Uterine smooth muscle cell (primary cell): Measurements from ENCODE around the gene TRIM56. TPM values are rescaled to one million over a fixed set of nuclear protein-coding genes. Genes with fewer than 3 reads are reported as not detected.

Source experiments
- total RNA-seq: library from RNA; depleted of rRNA; stranded (reverse); fragments of >200 nt; gene quantifications from 2 replicates; pipeline ENCODE4 v1.2.3, GENCODE V29; 2014

TRIM56 gene
- 21.9 and 23.0 TPM in 2 replicates for total RNA-seq

DNA sequence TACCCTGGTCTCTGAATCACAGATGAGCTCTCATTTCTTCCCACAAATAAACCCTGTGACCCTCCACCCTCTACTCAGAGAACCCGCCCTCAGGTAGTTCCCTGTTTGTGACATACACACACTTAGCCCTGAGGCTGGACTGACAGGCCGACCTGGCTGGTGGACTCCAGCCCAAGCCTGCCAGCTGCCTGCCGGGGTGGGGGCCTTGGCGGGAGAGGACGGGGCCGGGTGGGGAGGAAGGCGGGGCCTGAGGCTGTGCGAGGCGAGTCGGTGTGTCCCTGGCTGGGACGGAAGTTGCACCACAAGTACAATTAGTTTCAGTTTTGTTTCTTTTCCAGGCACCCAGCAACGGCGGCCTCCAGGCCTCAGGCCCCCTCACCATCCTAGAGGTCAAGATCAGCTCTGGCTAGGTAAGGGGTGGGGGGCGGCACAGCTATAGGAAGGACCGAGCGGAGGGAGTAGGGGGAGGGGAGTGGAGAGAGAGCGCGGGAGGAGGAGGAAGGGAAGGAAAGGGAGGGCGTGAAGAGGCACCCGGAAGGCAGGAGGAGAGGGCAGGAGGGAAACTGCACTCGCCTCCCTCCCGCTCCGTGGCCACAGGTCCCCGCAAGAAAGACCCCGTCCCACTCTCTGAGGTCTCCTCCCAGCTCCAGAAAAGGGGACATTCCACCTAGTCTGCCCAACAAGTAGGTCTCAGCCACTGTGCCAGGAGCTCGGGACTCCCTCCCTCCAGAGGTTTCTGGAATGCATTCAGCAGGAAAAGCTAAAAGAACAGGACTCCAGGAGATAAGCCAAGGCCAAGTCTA lies at the start of gene TRIM56:
TSS of gene TRIM56 (plus strand) at position 320 of the 803 bp plus-strand sequence. CDS start 1,832 bp downstream, outside the sequence.

DNA sequence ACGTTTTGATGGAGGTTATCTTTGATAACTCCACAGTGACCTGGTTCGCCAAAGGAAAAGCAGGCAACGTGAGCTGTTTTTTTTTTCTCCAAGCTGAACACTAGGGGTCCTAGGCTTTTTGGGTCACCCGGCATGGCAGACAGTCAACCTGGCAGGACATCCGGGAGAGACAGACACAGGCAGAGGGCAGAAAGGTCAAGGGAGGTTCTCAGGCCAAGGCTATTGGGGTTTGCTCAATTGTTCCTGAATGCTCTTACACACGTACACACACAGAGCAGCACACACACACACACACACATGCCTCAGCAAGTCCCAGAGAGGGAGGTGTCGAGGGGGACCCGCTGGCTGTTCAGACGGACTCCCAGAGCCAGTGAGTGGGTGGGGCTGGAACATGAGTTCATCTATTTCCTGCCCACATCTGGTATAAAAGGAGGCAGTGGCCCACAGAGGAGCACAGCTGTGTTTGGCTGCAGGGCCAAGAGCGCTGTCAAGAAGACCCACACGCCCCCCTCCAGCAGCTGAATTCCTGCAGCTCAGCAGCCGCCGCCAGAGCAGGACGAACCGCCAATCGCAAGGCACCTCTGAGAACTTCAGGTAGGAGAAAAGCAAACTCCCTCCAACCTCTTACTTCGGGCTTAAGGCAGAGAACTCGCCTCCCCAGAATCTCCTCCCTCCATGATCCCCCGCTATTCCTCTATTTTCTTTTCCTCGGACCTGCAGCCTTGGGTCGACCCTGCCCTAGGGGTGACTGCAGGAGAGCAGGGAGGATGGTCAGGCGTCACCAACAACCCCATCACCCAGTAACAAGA lies 41.6 kb downstream of the TRIM56 start, which contains the start of gene SERPINE1:
TSS of gene SERPINE1 (plus strand) at position 454 of the 809 bp plus-strand sequence. CDS start 1,290 bp downstream, outside the sequence.

Other genes starting within 250 kb of the TRIM56 start
- 10.8 and 13.5 TPM in 2 replicates for gene SLC12A9, start 232.8 kb upstream of the TRIM56 start, total RNA-seq
- gene TRIP6, start 218.1 kb upstream of the TRIM56 start, total RNA-seq: 77.8 and 79.7 TPM in 2 replicates
- gene SRRT, start 210.4 kb upstream of the TRIM56 start, total RNA-seq: 37.2 and 60.2 TPM in 2 replicates
- gene UFSP1, start 195.8 kb upstream of the TRIM56 start, total RNA-seq: 7.2 and 9.9 TPM in 2 replicates
- 0.25 TPM in 1 of 2 replicates, not detected in the other for gene ACHE, start 189.6 kb upstream of the TRIM56 start, total RNA-seq
- under 0.01 TPM in 1 of 2 replicates, not detected in the other for gene MUC3A, start 135.9 kb upstream of the TRIM56 start, total RNA-seq
- gene MUC12, start 115.9 kb upstream of the TRIM56 start, total RNA-seq: 0.37 and 0.44 TPM in 2 replicates
- gene MUC17, start 65.4 kb upstream of the TRIM56 start, total RNA-seq: under 0.01 TPM in 1 of 2 replicates, not detected in the other
- 410 and 462 TPM in 2 replicates for gene SERPINE1, start 41.6 kb downstream of the TRIM56 start, total RNA-seq
- gene AP1S1, start 69.0 kb downstream of the TRIM56 start, total RNA-seq: 201 and 213 TPM in 2 replicates
- gene VGF, start 80.1 kb downstream of the TRIM56 start, total RNA-seq: 198 and 249 TPM in 2 replicates
- gene NAT16, start 94.8 kb downstream of the TRIM56 start, total RNA-seq: under 0.01 and 0.33 TPM in 2 replicates
- gene MOGAT3, start 115.6 kb downstream of the TRIM56 start, total RNA-seq: not detected in 2 replicates
- gene PLOD3, start 132.1 kb downstream of the TRIM56 start, total RNA-seq: 100 and 110 TPM in 2 replicates
- gene ZNHIT1, start 132.7 kb downstream of the TRIM56 start, total RNA-seq: 72.3 and 91.5 TPM in 2 replicates
- gene CLDN15, start 152.3 kb downstream of the TRIM56 start, total RNA-seq: 2.5 and 3.5 TPM in 2 replicates
- 225 and 261 TPM in 2 replicates for gene FIS1, start 159.6 kb downstream of the TRIM56 start, total RNA-seq
- 26.1 and 26.7 TPM in 2 replicates for gene IFT22, start 236.3 kb downstream of the TRIM56 start, total RNA-seq